K562 treated with DMSO at 1 percent for 24 hours (cell line): ENCODE measurements around the gene ZNF185. TPM values are rescaled to one million over a fixed set of nuclear protein-coding genes. Genes with fewer than 3 reads are reported as not detected.

Experiments
- total RNA-seq: library from RNA; unstranded; fragments of 300-600 nt; gene quantifications from 2 replicates; pipeline ENCODE4 v1.2.3, GENCODE V29; 2022; ENCODE audit warnings: low read depth; ENCODE audit not compliant: insufficient read depth

Gene ZNF185
- total RNA-seq: 0.12 and 0.32 TPM in 2 replicates

GRCh38 chrX:152897222-152898131 lies at the start of gene ZNF185:
ZNF185 (plus strand) TSS chrX:152898067; CDS start chrX:152914490, 16,423 bp downstream.

Other genes with a start within 250 kb of the ZNF185 start
- 167 TPM in 2 replicates for gene MAGEA3, start 199.3 kb upstream of the ZNF185 start, total RNA-seq
- gene CSAG2, start 188.8 kb upstream of the ZNF185 start, total RNA-seq: not detected in 2 replicates
- gene MAGEA2B, start 183.4 kb upstream of the ZNF185 start, total RNA-seq: 26.0 and 39.7 TPM in 2 replicates
- gene CSAG1, start 164.3 kb upstream of the ZNF185 start, total RNA-seq: 92.8 and 117 TPM in 2 replicates
- 82.4 and 82.5 TPM in 2 replicates for gene MAGEA12, start 164.3 kb upstream of the ZNF185 start, total RNA-seq
- gene MAGEA2, start 144.2 kb upstream of the ZNF185 start, total RNA-seq: 27.2 and 31.0 TPM in 2 replicates
- 23.9 and 25.9 TPM in 2 replicates for gene CSAG3, start 138.8 kb upstream of the ZNF185 start, total RNA-seq
- 84.8 and 92.6 TPM in 2 replicates for gene MAGEA6, start 128.4 kb upstream of the ZNF185 start, total RNA-seq
- 12.9 and 16.6 TPM in 2 replicates for gene CETN2, start 67.3 kb upstream of the ZNF185 start, total RNA-seq
- gene NSDHL, start 67.0 kb upstream of the ZNF185 start, total RNA-seq: 27.2 and 27.8 TPM in 2 replicates
- not detected in 2 replicates for gene PNMA5, start 96.0 kb downstream of the ZNF185 start, total RNA-seq
- gene PNMA3, start 158.4 kb downstream of the ZNF185 start, total RNA-seq: 0.66 and 1.2 TPM in 2 replicates
- gene PNMA6A, start 174.4 kb downstream of the ZNF185 start, total RNA-seq: 13.3 and 16.1 TPM in 2 replicates